Keratinocyte (primary cell): ENCODE results near the gene PSMD12.

Experiments used
- CTCF ChIP-seq, 3 experiments: IDR thresholded peaks in 1 of 3; conservative IDR thresholded peaks in 1 of 3; optimal IDR thresholded peaks in 1 of 3; 2 replicates in 2 of 3; 3 replicates in 1 of 3; pipeline versions ENCODE3 to v1.5.1; 2011; ENCODE audit warnings: low read length in 3 of 3, mild to moderate bottlenecking in 3 of 3, moderate library complexity in 2 of 3, control low read depth in 1 of 3, inconsistent platforms in 1 of 3; ENCODE audit not compliant: insufficient read depth in 2 of 3; ENCODE audit errors: extremely low read depth in 1 of 3
- EZH2 ChIP-seq: IDR thresholded peaks from one replicate; pipeline ENCODE4 v1.6.1; 2012; ENCODE audit warnings: inconsistent platforms, mild to moderate bottlenecking, low read length, moderate library complexity

DNA sequence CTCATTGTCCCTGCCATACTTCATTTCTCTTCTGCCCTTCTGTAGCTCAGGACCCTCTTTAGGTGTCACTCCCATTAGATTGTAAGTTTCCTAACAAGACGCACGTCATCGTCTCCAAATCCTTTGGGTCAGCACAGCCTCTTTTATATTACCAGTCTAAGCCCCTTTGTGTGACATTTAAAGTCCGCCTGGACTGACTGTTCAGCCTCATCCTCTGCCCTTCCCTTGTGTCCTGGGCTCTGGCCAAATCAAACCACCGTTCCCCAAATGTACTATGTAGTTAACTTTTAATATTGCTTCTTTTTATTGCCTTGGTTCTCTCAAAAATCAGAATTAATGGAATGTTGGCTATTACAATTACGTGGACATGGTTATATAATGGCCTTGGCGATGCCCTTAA, 48.9 kb upstream of the PSMD12 start:
- TF ChIP-seq CTCF (optimal IDR thresholded peaks at IDR 0.05 in 1 of 3, IDR thresholded peaks at IDR 0.05 in 1 of 3, conservative IDR thresholded peaks at IDR 0.05 in 1 of 3; ENCODE audit: extremely low read depth in 1 of 3, insufficient read depth in 2 of 3, low read length in 3 of 3) = no peak
- TF ChIP-seq EZH2 = no peak
